Endothelial cell (in vitro differentiated cells): ENCODE measurements around the gene PTPRN2. TPM values are rescaled to one million over a fixed set of nuclear protein-coding genes. Genes with fewer than 3 reads are reported as not detected.

Source experiments
- DNase-seq: peaks from one replicate; pipeline ENCODE4 v3.0.0; 2021; ENCODE audit warnings: low spot score
- H3K27ac Mint-ChIP-seq: one replicate; pipeline ENCODE4 v1.8.0; 2021; ENCODE audit warnings: mixed read lengths, inconsistent platforms; ENCODE audit not compliant: unreplicated experiment
- H3K27me3 Mint-ChIP-seq: one replicate; pipeline ENCODE4 v1.8.0; 2021; ENCODE audit warnings: mild to moderate bottlenecking, moderate library complexity, mixed read lengths, inconsistent platforms; ENCODE audit not compliant: unreplicated experiment
- H3K36me3 Mint-ChIP-seq: one replicate; pipeline ENCODE4 v1.8.0; 2021; ENCODE audit warnings: mild to moderate bottlenecking, low read depth, mixed read lengths, inconsistent platforms; ENCODE audit not compliant: unreplicated experiment
- H3K4me1 Mint-ChIP-seq: one replicate; pipeline ENCODE4 v1.8.0; 2021; ENCODE audit warnings: mild to moderate bottlenecking, mixed read lengths, inconsistent platforms; ENCODE audit not compliant: unreplicated experiment
- H3K4me3 Mint-ChIP-seq: one replicate; pipeline ENCODE4 v1.8.0; 2021; ENCODE audit warnings: mild to moderate bottlenecking, mixed read lengths, inconsistent platforms; ENCODE audit not compliant: unreplicated experiment
- H3K9me3 Mint-ChIP-seq: one replicate; pipeline ENCODE4 v1.8.0; 2021; ENCODE audit warnings: mixed read lengths, inconsistent platforms; ENCODE audit not compliant: unreplicated experiment
- CTCF ChIP-seq: fragments of 200-600 bp; sonication (generic); IDR thresholded peaks from one replicate; pipeline ENCODE4 v1.5.0; 2021; ENCODE audit warnings: antibody characterized with exemption; ENCODE audit not compliant: unreplicated experiment
- total RNA-seq: library from RNA; stranded (reverse); fragmentation: NEBNext Ultra II Directional; extraction: Animal tissue kit (Norgen Biotek cat#: 25700); gene quantifications from one replicate; pipeline ENCODE4 v1.2.1, GENCODE V29; 2021; ENCODE audit not compliant: unreplicated experiment

PTPRN2 gene
- total RNA-seq, 1 donor from 2014 or later: 0.18 TPM

- TF ChIP-seq CTCF: no peak
- DNase-seq: no peak
- Mint-ChIP-seq H3K4me1 (no peaks in the 10 kb centered on the region), H3K9me3 (peaks cover 31% of the 10 kb centered on the region), H3K27ac (no peak overlapping the region), H3K36me3 (peaks cover 9% of the 10 kb centered on the region), H3K27me3 (peaks cover 21% of the 10 kb centered on the region), H3K4me3 (no peak overlapping the region)
Measured at GRCh38 chr7:157991351-157991750, 596.3 kb downstream of the PTPRN2 start.

- H3K4me3 Mint-ChIP-seq: no peak overlapping the region
- no peaks in the 10 kb centered on the region for H3K4me1 Mint-ChIP-seq
- peaks cover 11% of the 10 kb centered on the region for H3K36me3 Mint-ChIP-seq
- H3K9me3 Mint-ChIP-seq: peaks cover 27% of the 10 kb centered on the region
- peaks cover 25% of the 10 kb centered on the region for H3K27me3 Mint-ChIP-seq
- DNase-seq: no peak
- H3K27ac Mint-ChIP-seq: no peak overlapping the region
- no peak for TF ChIP-seq CTCF
Measured at GRCh38 chr7:157990881-157991250, 596.8 kb downstream of the PTPRN2 start.

GRCh38 chr7:157990226-157990880 lies 597.3 kb downstream of the PTPRN2 start:
- Mint-ChIP-seq H3K27me3 (peaks cover 28% of the 10 kb centered on the region), H3K36me3 (peaks cover 11% of the 10 kb centered on the region), H3K27ac (no peak overlapping the region), H3K4me1 (no peaks in the 10 kb centered on the region), H3K4me3 (no peak overlapping the region), H3K9me3 (peaks cover 25% of the 10 kb centered on the region)
- no peak for TF ChIP-seq CTCF
- DNase-seq: no peak

GRCh38 chr7:157989589-157989988 lies 598.0 kb downstream of the PTPRN2 start:
- peaks cover 14% of the 10 kb centered on the region for H3K36me3 Mint-ChIP-seq
- H3K27me3 Mint-ChIP-seq: peaks cover 33% of the 10 kb centered on the region
- H3K27ac Mint-ChIP-seq: no peak overlapping the region
- peaks cover 27% of the 10 kb centered on the region for H3K9me3 Mint-ChIP-seq
- TF ChIP-seq CTCF: no peak
- no peaks in the 10 kb centered on the region for H3K4me1 Mint-ChIP-seq
- no peak overlapping the region for H3K4me3 Mint-ChIP-seq
- DNase-seq: no peak

- Mint-ChIP-seq H3K27me3 (peaks cover 25% of the 10 kb centered on the region), H3K9me3 (peaks cover 35% of the 10 kb centered on the region), H3K4me1 (no peaks in the 10 kb centered on the region), H3K27ac (no peak overlapping the region), H3K36me3 (peaks cover 16% of the 10 kb centered on the region), H3K4me3 (no peak overlapping the region)
- DNase-seq: no peak
- no peak for TF ChIP-seq CTCF
Measured at GRCh38 chr7:157987906-157988305, 599.7 kb downstream of the PTPRN2 start.
